GM18858 (cell line): ENCODE data around the gene DNAJC4.

Source experiments
- ATAC-seq: cut with Tn5 transposase; IDR thresholded peaks from one replicate; pipeline ENCODE4 v1.9.1; 2021; ENCODE audit not compliant: unreplicated experiment

DNAJC4 gene

GRCh38 chr11:64208086-64208795 is 22.1 kb upstream of the DNAJC4 start:
- ATAC-seq, result no peak

- no peak for ATAC-seq
Measured at GRCh38 chr11:64208796-64209562, 21.4 kb upstream of the DNAJC4 start.

GRCh38 chr11:64209563-64209843 is 20.8 kb upstream of the DNAJC4 start:
- no peak for ATAC-seq

GRCh38 chr11:64210301-64211020 is 19.9 kb upstream of the DNAJC4 start:
- no peak for ATAC-seq

- no peak for ATAC-seq
Measured at GRCh38 chr11:64211181-64211872, 19.0 kb upstream of the DNAJC4 start.

GRCh38 chr11:64216879-64217278 is 13.5 kb upstream of the DNAJC4 start:
- no peak for ATAC-seq

GRCh38 chr11:64218628-64219353 is 11.6 kb upstream of the DNAJC4 start:
- no peak for ATAC-seq

GRCh38 chr11:64219354-64219684 is 11.0 kb upstream of the DNAJC4 start:
- ATAC-seq, result no peak

GRCh38 chr11:64219755-64220154 is 10.6 kb upstream of the DNAJC4 start:
- ATAC-seq, result no peak

- no peak for ATAC-seq
Measured at GRCh38 chr11:64220271-64220670, 10.1 kb upstream of the DNAJC4 start.

- ATAC-seq, result no peak
Measured at GRCh38 chr11:64220798-64221197, 9.6 kb upstream of the DNAJC4 start.

- no peak for ATAC-seq
Measured at GRCh38 chr11:64222651-64223000, 7.7 kb upstream of the DNAJC4 start.

- no peak for ATAC-seq
Measured at GRCh38 chr11:64223001-64223651, 7.2 kb upstream of the DNAJC4 start.

GRCh38 chr11:64224151-64224890 is 6.0 kb upstream of the DNAJC4 start:
- ATAC-seq, result no peak

GRCh38 chr11:64224891-64225607 is 5.3 kb upstream of the DNAJC4 start:
- no peak for ATAC-seq

- ATAC-seq, result no peak
Measured at GRCh38 chr11:64225608-64226506, 4.5 kb upstream of the DNAJC4 start, which contains the start of the genes NUDT22 and TRPT1. Gene NUDT22 (plus strand): TSS chr11:64226274. CDS start chr11:64226653, 379 bp downstream. Gene TRPT1 (minus strand): TSS chr11:64226186. CDS start chr11:64225860, 326 bp downstream.

GRCh38 chr11:64226507-64227051 is 3.8 kb upstream of the DNAJC4 start:
- no peak for ATAC-seq
